RWPE1 (cell line): ENCODE results near the gene TRABD2A.

ENCODE experiments used
- CTCF ChIA-PET: fragments of 350-600 bp; sonication (Branson Sonifier 250); formaldehyde crosslinking; extraction: SDS; loops from one replicate; lab custom pipeline; 2021; lab: Yijun Ruan, JAX
- POLR2A ChIA-PET: fragments of 400-600 bp; formaldehyde crosslinking; extraction: SDS; loops from one replicate; lab custom pipeline; 2020; ENCODE audit warnings: antibody characterized with exemption; ENCODE audit not compliant: low non-redundant PET; lab: Yijun Ruan, JAX
- DNase-seq: peaks from one replicate; pipeline ENCODE4 v3.0.0; 2012; ENCODE audit warnings: low spot score
- H3K27ac ChIP-seq: fragments of 450-650 bp; 2 replicates; pipeline ENCODE4 v1.5.1; 2017
- TF ChIP-seq, protein P1 (sequence below): fragments of 450-650 bp; conservative IDR thresholded peaks from 2 replicates; pipeline ENCODE4 v1.5.1; 2017; ENCODE audit warnings: low read depth, mild to moderate bottlenecking

The TRABD2A gene

DNA sequence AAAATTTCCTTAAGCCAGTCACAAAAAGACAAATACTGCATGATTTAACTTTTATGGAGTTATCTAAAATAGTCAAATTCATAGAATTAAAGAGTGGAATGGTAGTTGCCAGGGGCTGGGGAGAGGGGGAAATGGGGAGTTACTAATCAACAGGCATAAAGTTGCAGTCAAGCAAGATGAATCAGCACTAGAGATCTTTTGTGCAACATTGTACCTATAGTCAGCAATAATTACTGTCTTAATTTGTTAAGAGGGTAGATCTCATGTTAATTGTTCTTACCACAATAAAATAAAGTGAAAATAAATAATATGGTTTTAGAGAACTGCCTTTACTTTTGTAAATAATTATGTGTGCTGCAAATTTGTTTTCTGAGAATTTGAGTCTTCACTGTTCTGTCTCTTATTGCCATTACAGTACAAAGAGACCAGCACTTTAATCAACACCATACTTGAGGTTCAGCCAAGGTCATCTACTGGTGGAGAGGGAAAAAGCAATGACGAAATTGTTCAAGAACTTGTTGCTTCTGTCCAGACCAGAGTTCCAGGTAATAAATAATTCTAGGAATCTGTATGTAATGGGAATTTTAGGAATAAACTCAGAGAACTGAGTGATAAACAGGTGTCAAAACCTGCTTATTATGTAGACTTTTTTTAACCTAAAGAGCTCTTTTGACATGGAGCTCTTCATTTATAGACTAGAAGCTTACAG lies 75.5 kb downstream of the TRABD2A start:
- ChIA-PET POLR2A (no interaction called here), CTCF (no interaction called here)
- DNase-seq, result no peak
- no peak overlapping the region for H3K27ac ChIP-seq
- TF ChIP-seq, protein P1, sequence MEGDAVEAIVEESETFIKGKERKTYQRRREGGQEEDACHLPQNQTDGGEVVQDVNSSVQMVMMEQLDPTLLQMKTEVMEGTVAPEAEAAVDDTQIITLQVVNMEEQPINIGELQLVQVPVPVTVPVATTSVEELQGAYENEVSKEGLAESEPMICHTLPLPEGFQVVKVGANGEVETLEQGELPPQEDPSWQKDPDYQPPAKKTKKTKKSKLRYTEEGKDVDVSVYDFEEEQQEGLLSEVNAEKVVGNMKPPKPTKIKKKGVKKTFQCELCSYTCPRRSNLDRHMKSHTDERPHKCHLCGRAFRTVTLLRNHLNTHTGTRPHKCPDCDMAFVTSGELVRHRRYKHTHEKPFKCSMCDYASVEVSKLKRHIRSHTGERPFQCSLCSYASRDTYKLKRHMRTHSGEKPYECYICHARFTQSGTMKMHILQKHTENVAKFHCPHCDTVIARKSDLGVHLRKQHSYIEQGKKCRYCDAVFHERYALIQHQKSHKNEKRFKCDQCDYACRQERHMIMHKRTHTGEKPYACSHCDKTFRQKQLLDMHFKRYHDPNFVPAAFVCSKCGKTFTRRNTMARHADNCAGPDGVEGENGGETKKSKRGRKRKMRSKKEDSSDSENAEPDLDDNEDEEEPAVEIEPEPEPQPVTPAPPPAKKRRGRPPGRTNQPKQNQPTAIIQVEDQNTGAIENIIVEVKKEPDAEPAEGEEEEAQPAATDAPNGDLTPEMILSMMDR, result no peak

DNA sequence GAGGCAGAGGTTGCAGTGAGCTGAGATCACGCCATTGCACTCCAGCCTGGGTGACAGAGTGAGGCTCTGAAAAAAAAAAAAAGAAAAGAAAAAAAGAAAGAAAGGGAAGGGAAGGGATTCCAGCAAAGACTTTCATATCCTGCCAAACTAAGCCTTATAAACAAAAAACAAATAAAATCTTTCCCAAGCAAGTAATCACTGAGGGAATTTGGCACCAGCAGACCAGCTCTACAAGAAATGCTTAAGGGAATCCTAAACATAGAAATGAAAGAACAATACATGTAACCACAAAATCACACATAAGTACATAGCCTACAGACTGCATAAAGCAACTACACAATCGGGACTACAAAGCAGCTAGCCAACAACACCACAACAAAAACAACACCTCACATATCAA lies 79.1 kb downstream of the TRABD2A start:
- POLR2A ChIA-PET, result no interaction called here
- CTCF ChIA-PET, result no interaction called here
- TF ChIP-seq, protein P1, result no peak
- no peak for DNase-seq
- no peak overlapping the region for H3K27ac ChIP-seq

- CTCF ChIA-PET, result no interaction called here
- no peak overlapping the region for H3K27ac ChIP-seq
- TF ChIP-seq, protein P1, result no peak
- no peak for DNase-seq
- POLR2A ChIA-PET, result no interaction called here
Observed at GRCh38 chr2:84800194-84800805, 80.6 kb downstream of the TRABD2A start.

DNA sequence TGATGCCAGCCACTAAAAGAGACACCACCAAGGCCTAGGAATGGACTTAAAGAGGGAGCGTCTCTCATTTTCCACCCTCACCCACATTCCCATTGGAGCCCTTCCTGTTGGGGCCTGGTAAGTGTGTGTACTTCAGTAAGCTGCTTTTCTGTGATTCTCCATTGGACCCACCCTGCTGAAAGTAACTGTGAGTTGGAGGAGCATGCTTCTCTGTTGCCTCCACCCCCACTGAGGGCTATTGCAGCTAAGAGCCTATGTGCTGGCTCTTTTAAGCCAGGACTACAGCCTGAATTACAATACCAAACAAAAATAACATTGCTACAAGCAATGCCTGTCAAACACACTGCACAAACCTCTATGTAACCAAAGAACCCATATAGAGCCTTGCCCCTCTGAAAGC lies 81.1 kb downstream of the TRABD2A start:
- DNase-seq, result no peak
- H3K27ac ChIP-seq, result no peak overlapping the region
- POLR2A ChIA-PET, result no interaction called here

DNA sequence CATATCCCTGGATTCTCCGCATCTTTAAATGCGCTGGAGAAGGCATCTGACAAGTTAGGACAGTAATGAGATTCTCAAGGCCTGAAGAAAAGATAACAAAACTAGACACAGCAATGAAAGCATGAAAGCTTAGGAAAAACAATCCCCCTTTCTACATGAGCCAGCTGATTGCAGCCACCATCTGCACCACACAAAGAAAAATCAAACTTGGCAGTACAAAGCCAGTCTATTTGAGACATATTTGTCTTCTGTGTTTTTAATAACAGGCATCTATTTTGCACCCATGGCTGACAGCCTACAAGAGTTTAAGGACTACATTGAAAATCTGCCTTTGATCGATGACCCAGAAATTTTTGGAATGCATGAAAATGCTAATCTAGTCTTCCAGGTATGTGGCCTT lies 83.6 kb downstream of the TRABD2A start:
- TF ChIP-seq, protein P1, result no peak
- ChIA-PET POLR2A (no interaction called here), CTCF (no interaction called here)
- no peak for DNase-seq
- H3K27ac ChIP-seq, result no peak overlapping the region

More for the DNA sequence above, 81.1 kb downstream of the TRABD2A start:
- CTCF ChIA-PET, result no interaction called here
- TF ChIP-seq, protein P1, result no peak

GRCh38 chr2:84796798-84797197 lies 84.1 kb downstream of the TRABD2A start:
- no peak overlapping the region for H3K27ac ChIP-seq
- TF ChIP-seq, protein P1, result no peak
- ChIA-PET CTCF (no interaction called here), POLR2A (no interaction called here)
- no peak for DNase-seq
